Keratinocyte (primary cell): ENCODE data around the gene ITGB1. TPM values are rescaled to one million over a fixed set of nuclear protein-coding genes. Genes with fewer than 3 reads are reported as not detected.
"Not testable (repeated sequence)": the region's sequence is repeated elsewhere in the genome, so short reads cannot be mapped to it uniquely, and the experiment has no call there.

Experiments used
- DNase-seq: peaks from one replicate; pipeline ENCODE4 v3.0.0-alpha.2; 2011; ENCODE audit warnings: low read depth, missing footprints, low spot score
- FAIRE-seq: peaks from 2 replicates; lab custom pipeline; 2011; peaks lifted over from hg19 to GRCh38; lab: Jason Lieb, UNC
- H2AFZ ChIP-seq: 2 replicates; pipeline ENCODE4 v1.6.0; 2012; ENCODE audit warnings: low read length, control low read depth, inconsistent platforms; ENCODE audit not compliant: control insufficient read depth
- H3K27ac ChIP-seq: 2 replicates; pipeline ENCODE4 v1.5.1; 2011; ENCODE audit warnings: low read length; ENCODE audit not compliant: control insufficient read depth, insufficient read depth
- H3K27me3 ChIP-seq: 3 replicates; pipeline ENCODE4 v1.6.0; 2011; ENCODE audit warnings: low read length; ENCODE audit not compliant: control insufficient read depth, insufficient read depth; ENCODE audit errors: extremely low read depth
- H3K36me3 ChIP-seq, 2 experiments: 2 replicates in 1 of 2; 3 replicates in 1 of 2; pipeline ENCODE4 v1.5.1; 2011; ENCODE audit warnings: low read length in 2 of 2, mild to moderate bottlenecking in 1 of 2; ENCODE audit not compliant: control insufficient read depth in 2 of 2, insufficient read depth in 2 of 2; ENCODE audit errors: extremely low read depth in 1 of 2
- H3K4me1 ChIP-seq: 3 replicates; pipeline ENCODE4 v1.5.1; 2011; ENCODE audit warnings: low read length; ENCODE audit not compliant: control insufficient read depth, insufficient read depth; ENCODE audit errors: extremely low read depth
- H3K4me2 ChIP-seq: 3 replicates; pipeline ENCODE4 v1.6.0; 2011; ENCODE audit warnings: low read depth, low read length; ENCODE audit not compliant: control insufficient read depth, insufficient read depth; ENCODE audit errors: extremely low read depth
- H3K4me3 ChIP-seq, 3 experiments: fragments of 200-600 bp in 1 of 3; sonication (generic) in 1 of 3; 2 replicates in 2 of 3; 3 replicates in 1 of 3; pipeline ENCODE4 v1.5.1; 2011 to 2016; ENCODE audit warnings: low read length in 3 of 3, mild to moderate bottlenecking in 3 of 3, control low read depth in 2 of 3, inconsistent platforms in 1 of 3, low read depth in 1 of 3, mixed read lengths in 1 of 3, mixed run types in 1 of 3, moderate library complexity in 1 of 3; ENCODE audit not compliant: control insufficient read depth in 2 of 3, insufficient read depth in 2 of 3; ENCODE audit errors: extremely low read depth in 1 of 3
- H3K79me2 ChIP-seq: 2 replicates; pipeline ENCODE4 v1.6.0; 2012; ENCODE audit warnings: low read length; ENCODE audit not compliant: control insufficient read depth, insufficient read depth
- H3K9ac ChIP-seq: 3 replicates; pipeline ENCODE4 v1.6.0; 2011; ENCODE audit warnings: low read length; ENCODE audit not compliant: control insufficient read depth, insufficient read depth; ENCODE audit errors: extremely low read depth
- H3K9me1 ChIP-seq: 3 replicates; pipeline ENCODE4 v1.6.0; 2011; ENCODE audit warnings: low read length; ENCODE audit not compliant: control insufficient read depth, insufficient read depth; ENCODE audit errors: extremely low read depth
- H3K9me3 ChIP-seq: 2 replicates; pipeline ENCODE4 v1.5.1; 2012; ENCODE audit warnings: low read depth, low read length; ENCODE audit not compliant: control insufficient read depth
- H4K20me1 ChIP-seq: 3 replicates; pipeline ENCODE4 v1.6.0; 2011; ENCODE audit warnings: low read length; ENCODE audit not compliant: control insufficient read depth, insufficient read depth; ENCODE audit errors: extremely low read depth
- CTCF ChIP-seq, 3 experiments: IDR thresholded peaks in 1 of 3; conservative IDR thresholded peaks in 1 of 3; optimal IDR thresholded peaks in 1 of 3; 2 replicates in 2 of 3; 3 replicates in 1 of 3; pipeline versions ENCODE3 to v1.5.1; 2011; ENCODE audit warnings: low read length in 3 of 3, mild to moderate bottlenecking in 3 of 3, moderate library complexity in 2 of 3, control low read depth in 1 of 3, inconsistent platforms in 1 of 3; ENCODE audit not compliant: insufficient read depth in 2 of 3; ENCODE audit errors: extremely low read depth in 1 of 3
- EZH2 ChIP-seq: IDR thresholded peaks from one replicate; pipeline ENCODE4 v1.6.1; 2012; ENCODE audit warnings: inconsistent platforms, mild to moderate bottlenecking, low read length, moderate library complexity
- dilution Hi-C: fragments of 300-500 bp; cut with MboI; formaldehyde crosslinking; loops from one replicate; pipeline ENCODE4 v1.7.0; 2020; ENCODE audit warnings: low sequenced_read_pairs; ENCODE audit not compliant: extremely low pct_ligation_motif_present
- polyA plus RNA-seq, 5 experiments: library from polyadenylated mRNA; depleted of rRNA in 3 of 5; stranded (reverse) in 3 of 5; stranded (forward) in 1 of 5; unstranded in 1 of 5; fragments of >200 nt; gene quantifications; 1 replicate in 1 of 5; 2 replicates in 3 of 5; 3 replicates in 1 of 5; pipeline versions ENCODE4 v1.2.1 to v1.2.3, GENCODE V29; 2011 to 2012; ENCODE audit warnings: missing spikeins in 2 of 5, low read depth in 1 of 5, low replicate concordance in 1 of 5

Gene ITGB1
- polyA plus RNA-seq, 1 donor (not counting 4 experiments of a cell fraction or from before 2014, with no cell fraction given): 1,445 TPM

GRCh38 chr10:32923134-32923533, 34.9 kb downstream of the ITGB1 start:
- Histone ChIP-seq H3K27ac (no peak overlapping the region), H3K9ac (no peak overlapping the region)
- dilution Hi-C loops: no loop called here

DNA sequence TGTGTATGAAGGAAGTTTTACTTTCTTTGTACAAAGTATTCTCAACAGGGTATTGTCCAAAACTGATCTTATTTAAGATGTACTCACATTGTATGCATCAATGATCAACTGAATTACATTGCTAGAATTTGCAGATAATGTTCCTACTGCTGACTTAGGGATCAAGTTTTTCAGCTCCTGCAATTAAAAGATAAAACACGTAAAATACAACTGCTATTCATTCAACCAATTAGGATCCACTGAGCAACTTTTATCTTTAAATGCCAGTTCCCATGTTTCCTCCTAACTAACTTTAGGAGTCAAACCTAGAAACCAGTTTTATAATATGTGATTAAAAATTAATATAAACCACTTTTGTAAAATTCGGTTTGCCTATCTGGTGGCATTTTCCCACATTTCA, 35.9 kb downstream of the ITGB1 start:
- DNase-seq: no peak
- H3K27ac ChIP-seq: no peak overlapping the region
- dilution Hi-C loops: no loop called here
- TF ChIP-seq EZH2: no peak
- no peak for TF ChIP-seq CTCF (optimal IDR thresholded peaks at IDR 0.05 in 1 of 3, IDR thresholded peaks at IDR 0.05 in 1 of 3, conservative IDR thresholded peaks at IDR 0.05 in 1 of 3; ENCODE audit: extremely low read depth in 1 of 3, insufficient read depth in 2 of 3, low read length in 3 of 3)
- no peaks in the 10 kb centered on the region for H3K9me3 ChIP-seq
- peaks cover 2% of the 10 kb centered on the region for H4K20me1 ChIP-seq
- no peak overlapping the region for H2AFZ ChIP-seq
- peaks cover 33 to 60% of the 10 kb centered on the region in 2 experiments for H3K36me3 ChIP-seq
- no peaks in the 10 kb centered on the region for H3K4me1 ChIP-seq
- no peaks in the 10 kb centered on the region for H3K27me3 ChIP-seq
- FAIRE-seq: no peak
- H3K9me1 ChIP-seq: no peaks in the 10 kb centered on the region
- peaks cover 90% of the 10 kb centered on the region for H3K79me2 ChIP-seq
- no peak overlapping the region for H3K4me3 ChIP-seq
- H3K4me2 ChIP-seq: no peak overlapping the region
- H3K9ac ChIP-seq: no peak overlapping the region

More at GRCh38 chr10:32923134-32923533, 34.9 kb downstream of the ITGB1 start:
- DNase-seq (no peak), FAIRE-seq (no peak)
- no peak overlapping the region for H2AFZ ChIP-seq
- H3K4me3 ChIP-seq: no peak overlapping the region
- peaks cover 97% of the 10 kb centered on the region for H3K79me2 ChIP-seq
- H3K4me1 ChIP-seq: no peaks in the 10 kb centered on the region
- TF ChIP-seq EZH2 (no peak), CTCF (optimal IDR thresholded peaks at IDR 0.05 in 1 of 3, IDR thresholded peaks at IDR 0.05 in 1 of 3, conservative IDR thresholded peaks at IDR 0.05 in 1 of 3; ENCODE audit: extremely low read depth in 1 of 3, insufficient read depth in 2 of 3, low read length in 3 of 3) (no peak)
- H3K9me3 ChIP-seq: no peaks in the 10 kb centered on the region
- H3K27me3 ChIP-seq: no peaks in the 10 kb centered on the region
- H3K4me2 ChIP-seq: no peak overlapping the region
- H3K9me1 ChIP-seq: no peaks in the 10 kb centered on the region
- peaks cover 36 to 69% of the 10 kb centered on the region in 2 experiments for H3K36me3 ChIP-seq
- H4K20me1 ChIP-seq: peaks cover 5% of the 10 kb centered on the region

DNA sequence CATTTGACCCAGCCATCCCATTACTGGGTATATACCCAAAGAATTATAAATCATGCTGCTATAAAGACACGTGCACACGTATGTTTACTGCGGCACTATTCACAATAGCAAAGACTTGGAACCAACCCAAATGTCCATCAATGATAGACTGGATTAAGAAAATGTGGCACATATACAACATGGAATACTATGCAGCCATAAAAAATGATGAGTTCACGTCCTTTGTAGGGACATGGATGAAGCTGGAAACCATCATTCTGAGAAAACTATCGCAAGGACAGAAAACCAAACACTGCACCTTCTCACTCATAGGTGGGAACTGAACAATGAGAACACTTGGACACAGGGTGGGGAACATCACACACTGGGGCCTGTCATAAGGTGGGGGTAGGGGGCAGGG, 40.2 kb downstream of the ITGB1 start:
- H3K4me3 ChIP-seq, FAIRE-seq, H3K9ac ChIP-seq, dilution Hi-C loops, H3K9me3 ChIP-seq, H3K9me1 ChIP-seq, H3K4me1 ChIP-seq, H3K27me3 ChIP-seq, H3K4me2 ChIP-seq, DNase-seq, H4K20me1 ChIP-seq, H2AFZ ChIP-seq, H3K27ac ChIP-seq: not testable (repeated sequence)
- peaks cover 71% of the 10 kb centered on the region for H3K79me2 ChIP-seq
- H3K36me3 ChIP-seq: peaks cover 12 to 24% of the 10 kb centered on the region in 2 experiments
